Stimulated activated naive CD8-positive, alpha-beta T cell treated with anti-CD3 and anti-CD28 coated beads, Interleukin-15, Interleukin-2, amounts not matched to agents 100 ng/mL and 50 ng/mL, for 24 hours (primary cell): ENCODE data around the gene PDE6B.
"Not testable (repeated sequence)": the region's sequence is repeated elsewhere in the genome, so short reads cannot be mapped to it uniquely, and the experiment has no call there.

ENCODE experiments used
- H3K27ac Mint-ChIP-seq: one replicate; pipeline ENCODE4 v1.8.0; 2021; ENCODE audit warnings: mild to moderate bottlenecking, mixed read lengths
- H3K27me3 Mint-ChIP-seq: one replicate; pipeline ENCODE4 v1.8.0; 2021; ENCODE audit warnings: mixed read lengths
- H3K36me3 Mint-ChIP-seq: one replicate; pipeline ENCODE4 v1.8.0; 2021; ENCODE audit warnings: low read depth, mixed read lengths
- H3K4me1 Mint-ChIP-seq: one replicate; pipeline ENCODE4 v1.8.0; 2021; ENCODE audit warnings: low read depth, mixed read lengths
- H3K4me3 Mint-ChIP-seq: one replicate; pipeline ENCODE4 v1.8.0; 2021; ENCODE audit warnings: mild to moderate bottlenecking, mixed read lengths
- H3K9me3 Mint-ChIP-seq: one replicate; pipeline ENCODE4 v1.8.0; 2021; ENCODE audit warnings: mixed read lengths

Gene PDE6B

GRCh38 chr4:694341-694940, 69.1 kb downstream of the PDE6B start:
- not testable (repeated sequence) for H3K27ac Mint-ChIP-seq, H3K36me3 Mint-ChIP-seq, H3K27me3 Mint-ChIP-seq, H3K4me3 Mint-ChIP-seq, H3K9me3 Mint-ChIP-seq, H3K4me1 Mint-ChIP-seq

- no peaks in the 10 kb centered on the region for H3K9me3 Mint-ChIP-seq
- no peak overlapping the region for H3K27ac Mint-ChIP-seq
- no peak overlapping the region for H3K4me3 Mint-ChIP-seq
- peaks cover 3% of the 10 kb centered on the region for H3K27me3 Mint-ChIP-seq
- H3K4me1 Mint-ChIP-seq = peaks cover 19% of the 10 kb centered on the region
- H3K36me3 Mint-ChIP-seq = no peaks in the 10 kb centered on the region
Measured at GRCh38 chr4:699816-700580, 74.6 kb downstream of the PDE6B start.

GRCh38 chr4:700587-701264, 75.4 kb downstream of the PDE6B start:
- peaks cover 23% of the 10 kb centered on the region for H3K4me1 Mint-ChIP-seq
- H3K4me3 Mint-ChIP-seq = no peak overlapping the region
- H3K27me3 Mint-ChIP-seq = peaks cover 3% of the 10 kb centered on the region
- no peak overlapping the region for H3K27ac Mint-ChIP-seq
- no peaks in the 10 kb centered on the region for H3K36me3 Mint-ChIP-seq
- no peaks in the 10 kb centered on the region for H3K9me3 Mint-ChIP-seq

- Mint-ChIP-seq H3K36me3 (no peaks in the 10 kb centered on the region), H3K4me3 (no peak overlapping the region), H3K27ac (no peak overlapping the region), H3K27me3 (no peaks in the 10 kb centered on the region), H3K4me1 (peaks cover 23% of the 10 kb centered on the region), H3K9me3 (no peaks in the 10 kb centered on the region)
Measured at GRCh38 chr4:702618-703048, 77.3 kb downstream of the PDE6B start.

DNA sequence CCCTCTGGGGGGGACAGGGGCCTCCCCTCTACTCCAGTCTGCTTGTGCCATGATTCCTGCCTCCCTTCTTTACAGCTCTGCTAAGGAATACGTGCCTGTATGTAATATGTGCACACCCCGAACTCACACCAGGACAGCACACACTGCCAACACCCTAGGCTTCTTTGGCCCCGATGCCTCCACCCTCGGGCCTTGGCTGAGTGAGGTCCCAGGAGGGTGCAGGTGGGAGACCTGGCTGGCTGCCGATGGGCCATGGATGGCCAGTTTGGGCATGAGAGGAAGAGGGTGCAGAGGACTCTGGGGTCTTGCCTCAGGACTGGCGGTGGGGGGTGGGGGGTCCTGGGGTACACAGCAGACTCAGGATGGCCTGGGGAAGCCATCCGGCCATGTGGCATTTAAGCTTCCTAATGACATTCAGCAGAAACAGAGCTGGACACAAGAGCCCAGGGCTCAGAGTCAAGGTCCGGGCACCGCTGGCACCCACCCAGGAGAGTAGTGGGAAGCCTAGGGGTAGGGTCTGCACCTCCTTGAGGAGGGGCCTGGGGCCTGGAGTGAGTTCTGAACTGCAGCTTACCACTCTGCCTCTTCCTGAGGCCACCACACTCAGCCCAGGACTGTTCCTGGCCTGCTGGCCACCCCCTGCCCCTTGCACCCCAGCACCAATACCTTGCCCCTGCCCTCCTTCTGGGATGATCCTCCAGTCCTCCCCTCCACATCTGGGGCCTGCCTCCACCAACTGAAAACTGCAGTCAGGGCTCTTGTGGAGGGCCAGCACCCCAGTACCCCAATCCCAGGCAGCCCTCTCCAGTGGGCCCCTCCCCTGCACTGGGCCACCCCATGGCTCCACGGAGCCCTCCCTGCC, 78.2 kb downstream of the PDE6B start:
- Mint-ChIP-seq H3K9me3 (no peaks in the 10 kb centered on the region), H3K27me3 (no peaks in the 10 kb centered on the region), H3K4me3 (no peak overlapping the region), H3K27ac (no peak overlapping the region), H3K36me3 (no peaks in the 10 kb centered on the region), H3K4me1 (peaks cover 24% of the 10 kb centered on the region)

DNA sequence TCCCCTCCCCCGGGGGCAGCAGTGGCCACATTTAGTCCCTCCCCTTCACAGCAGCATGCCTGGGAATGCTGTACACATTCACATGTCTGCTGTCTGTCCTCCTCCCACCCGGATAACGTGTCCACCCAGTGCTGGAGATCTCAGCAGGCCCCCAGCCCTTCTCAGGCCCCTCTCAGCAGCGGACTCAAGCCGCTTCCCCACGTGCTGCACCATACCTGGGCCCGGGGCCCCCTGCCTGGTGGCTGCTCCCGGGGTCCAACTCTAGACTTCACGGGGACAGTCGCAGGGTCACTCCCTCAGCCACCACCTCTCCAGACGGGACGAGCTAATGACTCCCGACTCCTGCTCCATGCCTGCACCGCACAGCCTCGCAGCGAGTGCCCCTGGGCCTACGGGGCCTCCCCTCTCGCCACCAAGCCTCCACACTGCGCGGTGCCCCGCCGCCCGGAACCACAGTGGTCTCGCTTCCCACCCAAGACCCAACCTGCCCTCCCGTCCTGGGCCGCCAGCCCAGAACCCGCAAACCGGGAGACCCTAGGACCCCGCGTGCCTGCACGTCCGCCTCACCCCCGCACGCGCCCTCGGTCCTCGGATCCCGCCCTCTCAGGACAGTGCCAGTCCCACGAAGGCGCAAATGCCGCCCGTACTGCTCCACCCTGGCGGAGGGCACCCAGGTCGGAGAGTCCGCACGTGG, 79.0 kb downstream of the PDE6B start:
- H3K36me3 Mint-ChIP-seq = no peaks in the 10 kb centered on the region
- no peaks in the 10 kb centered on the region for H3K9me3 Mint-ChIP-seq
- H3K27ac Mint-ChIP-seq = no peak overlapping the region
- H3K27me3 Mint-ChIP-seq = no peaks in the 10 kb centered on the region
- H3K4me3 Mint-ChIP-seq = no peak overlapping the region
- peaks cover 24% of the 10 kb centered on the region for H3K4me1 Mint-ChIP-seq

- no peaks in the 10 kb centered on the region for H3K36me3 Mint-ChIP-seq
- no peaks in the 10 kb centered on the region for H3K9me3 Mint-ChIP-seq
- H3K4me3 Mint-ChIP-seq = no peak overlapping the region
- H3K27ac Mint-ChIP-seq = no peak overlapping the region
- H3K27me3 Mint-ChIP-seq = no peaks in the 10 kb centered on the region
- peaks cover 24% of the 10 kb centered on the region for H3K4me1 Mint-ChIP-seq
Measured at GRCh38 chr4:704971-705277, 79.6 kb downstream of the PDE6B start.

DNA sequence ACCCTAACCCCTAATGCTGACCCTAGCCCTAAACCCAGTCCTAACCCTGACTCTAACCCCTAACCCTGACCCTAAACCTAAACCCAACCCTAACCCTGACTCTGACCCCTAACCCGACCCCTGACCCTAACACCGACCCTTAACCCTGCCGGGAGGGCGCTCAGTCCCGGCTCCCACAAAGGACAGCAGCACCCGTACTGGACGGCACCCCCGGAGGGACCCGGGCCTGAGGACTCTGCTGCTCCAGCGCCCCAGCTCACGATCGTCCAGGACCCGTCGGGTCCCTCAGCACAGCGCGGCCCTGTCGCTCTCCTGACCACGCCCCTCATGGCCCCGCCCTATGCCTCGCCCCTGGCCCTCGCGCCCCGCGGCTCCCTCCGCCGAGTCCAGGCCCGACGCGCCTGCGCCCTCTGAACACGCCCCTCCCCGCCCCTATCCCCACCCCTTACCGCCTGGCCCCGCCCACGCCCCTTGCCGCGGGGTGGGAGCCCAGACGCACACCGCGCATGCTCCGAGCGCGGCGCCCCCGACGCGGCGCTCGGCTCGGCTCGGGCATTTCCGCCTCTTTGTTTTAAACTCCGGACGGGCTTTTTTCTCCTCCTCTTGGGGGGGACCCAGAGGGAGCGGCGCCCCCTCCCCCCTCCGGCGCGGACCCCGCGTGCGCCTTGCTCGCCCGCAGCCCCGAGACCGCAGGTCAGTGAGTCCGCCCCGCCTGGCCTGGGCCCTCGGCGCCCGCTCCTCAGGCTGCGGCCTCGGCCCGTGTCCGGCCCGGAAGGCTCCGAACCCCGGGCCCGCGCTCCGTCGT, 80.1 kb downstream of the PDE6B start, which contains the start of gene PCGF3:
TSS of gene PCGF3 (plus strand) at position 555 of the 805 bp plus-strand sequence. CDS start 27,849 bp downstream, outside the sequence.
- no peaks in the 10 kb centered on the region for H3K27me3 Mint-ChIP-seq
- H3K4me1 Mint-ChIP-seq = peaks cover 22% of the 10 kb centered on the region
- H3K36me3 Mint-ChIP-seq = peaks cover 3% of the 10 kb centered on the region
- H3K9me3 Mint-ChIP-seq = no peaks in the 10 kb centered on the region
- peak within 1 kb of the TSS; percentile 63 for H3K4me3 Mint-ChIP-seq
- H3K27ac Mint-ChIP-seq = peak within 1 kb of the TSS; percentile 11

- not testable (repeated sequence) for H3K27ac Mint-ChIP-seq, H3K36me3 Mint-ChIP-seq, H3K27me3 Mint-ChIP-seq, H3K9me3 Mint-ChIP-seq
- Mint-ChIP-seq H3K4me3 (peak overlapping the region; percentile 39), H3K4me1 (peaks cover 25% of the 10 kb centered on the region)
Measured at GRCh38 chr4:706083-706633, 80.8 kb downstream of the PDE6B start.

GRCh38 chr4:706834-707598, 81.6 kb downstream of the PDE6B start:
- H3K9me3 Mint-ChIP-seq = no peaks in the 10 kb centered on the region
- peak overlapping the region; percentile 7 for H3K4me3 Mint-ChIP-seq

GRCh38 chr4:707929-708630, 82.7 kb downstream of the PDE6B start:
- peak overlapping the region; percentile 26 for H3K4me3 Mint-ChIP-seq
- H3K36me3 Mint-ChIP-seq = peaks cover 5% of the 10 kb centered on the region
- H3K27me3 Mint-ChIP-seq = no peaks in the 10 kb centered on the region
- peaks cover 25% of the 10 kb centered on the region for H3K4me1 Mint-ChIP-seq
- no peak overlapping the region for H3K27ac Mint-ChIP-seq
- H3K9me3 Mint-ChIP-seq = no peaks in the 10 kb centered on the region

More at GRCh38 chr4:706834-707598, 81.6 kb downstream of the PDE6B start:
- Mint-ChIP-seq H3K36me3 (peaks cover 5% of the 10 kb centered on the region), H3K27ac (no peak overlapping the region), H3K27me3 (no peaks in the 10 kb centered on the region), H3K4me1 (peaks cover 25% of the 10 kb centered on the region)

GRCh38 chr4:708631-708933, 83.2 kb downstream of the PDE6B start:
- Mint-ChIP-seq H3K4me1 (peaks cover 25% of the 10 kb centered on the region), H3K36me3 (peaks cover 5% of the 10 kb centered on the region), H3K4me3 (no peak overlapping the region), H3K9me3 (no peaks in the 10 kb centered on the region), H3K27me3 (no peaks in the 10 kb centered on the region), H3K27ac (no peak overlapping the region)
